Measurements from ENCODE around the gene ATG13. TPM values are rescaled to one million over a fixed set of nuclear protein-coding genes. Genes with fewer than 3 reads are reported as not detected.

ATG13 gene
- total RNA-seq, 1 donor from 2014 or later = 67.3 TPM

DNA sequence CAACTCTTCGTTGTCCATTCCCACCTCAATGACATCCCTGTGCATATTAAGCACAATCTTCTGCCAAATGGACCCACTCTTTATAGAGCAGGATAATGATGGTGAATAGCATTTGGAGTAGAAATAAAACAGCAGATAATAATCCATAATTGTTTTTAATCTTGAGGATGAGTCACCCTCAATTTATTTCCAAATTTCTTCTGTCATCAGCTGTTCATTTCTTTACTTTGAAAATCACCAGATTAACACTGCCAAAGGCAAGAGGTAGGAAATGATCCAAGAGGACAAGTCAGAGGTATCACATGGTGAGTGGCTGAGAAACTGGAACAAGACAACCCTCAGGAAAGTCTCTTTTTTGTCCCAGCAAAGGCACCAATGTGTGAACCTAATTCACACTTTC is 16.2 kb upstream of the ATG13 start:
- TF ChIP-seq, protein P1, sequence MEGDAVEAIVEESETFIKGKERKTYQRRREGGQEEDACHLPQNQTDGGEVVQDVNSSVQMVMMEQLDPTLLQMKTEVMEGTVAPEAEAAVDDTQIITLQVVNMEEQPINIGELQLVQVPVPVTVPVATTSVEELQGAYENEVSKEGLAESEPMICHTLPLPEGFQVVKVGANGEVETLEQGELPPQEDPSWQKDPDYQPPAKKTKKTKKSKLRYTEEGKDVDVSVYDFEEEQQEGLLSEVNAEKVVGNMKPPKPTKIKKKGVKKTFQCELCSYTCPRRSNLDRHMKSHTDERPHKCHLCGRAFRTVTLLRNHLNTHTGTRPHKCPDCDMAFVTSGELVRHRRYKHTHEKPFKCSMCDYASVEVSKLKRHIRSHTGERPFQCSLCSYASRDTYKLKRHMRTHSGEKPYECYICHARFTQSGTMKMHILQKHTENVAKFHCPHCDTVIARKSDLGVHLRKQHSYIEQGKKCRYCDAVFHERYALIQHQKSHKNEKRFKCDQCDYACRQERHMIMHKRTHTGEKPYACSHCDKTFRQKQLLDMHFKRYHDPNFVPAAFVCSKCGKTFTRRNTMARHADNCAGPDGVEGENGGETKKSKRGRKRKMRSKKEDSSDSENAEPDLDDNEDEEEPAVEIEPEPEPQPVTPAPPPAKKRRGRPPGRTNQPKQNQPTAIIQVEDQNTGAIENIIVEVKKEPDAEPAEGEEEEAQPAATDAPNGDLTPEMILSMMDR (conservative IDR thresholded peaks at IDR 0.05) = no peak
- H3K4me3 Mint-ChIP-seq = no peak overlapping the region
- no peak overlapping the region for H3K27ac Mint-ChIP-seq
- no peaks in the 10 kb centered on the region for H3K27me3 Mint-ChIP-seq
- no peak for DNase-seq (ENCODE audit: extremely low spot score, unreplicated experiment)
- H3K4me1 Mint-ChIP-seq (ENCODE audit: unreplicated experiment) = no peaks in the 10 kb centered on the region
- no peaks in the 10 kb centered on the region for H3K9me3 Mint-ChIP-seq
- H3K36me3 Mint-ChIP-seq = peaks cover 5% of the 10 kb centered on the region

DNA sequence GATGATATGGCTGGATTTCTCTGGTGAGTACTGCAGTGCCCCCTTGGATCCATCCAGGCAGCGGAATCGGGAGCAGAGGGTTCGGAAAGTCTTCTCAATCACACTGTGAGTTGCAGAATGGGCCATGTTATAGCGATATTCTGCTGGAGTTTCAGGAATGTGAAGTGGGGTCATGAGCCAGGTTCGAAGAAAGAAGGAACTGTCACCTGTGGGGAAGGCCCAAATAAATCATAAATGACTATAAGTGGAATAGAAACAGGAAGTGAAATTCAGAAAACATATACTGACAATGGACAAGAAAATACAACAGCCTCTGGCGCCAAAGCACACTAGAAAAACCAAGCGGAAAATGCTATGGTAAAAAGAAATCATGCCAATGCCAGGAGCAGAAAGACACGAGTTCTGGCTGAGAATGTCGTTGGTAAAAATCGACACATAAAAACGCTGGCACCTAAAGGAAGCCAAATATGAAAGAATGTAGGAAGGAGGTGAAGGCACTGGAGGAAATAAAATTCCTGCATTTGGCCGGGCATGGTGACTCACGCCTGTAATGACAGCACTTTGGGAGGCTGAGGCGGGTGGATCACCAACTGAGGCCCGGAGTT is 13.5 kb upstream of the ATG13 start:
- DNase-seq (ENCODE audit: extremely low spot score, unreplicated experiment) = no peak
- H3K4me1 Mint-ChIP-seq (ENCODE audit: unreplicated experiment) = no peaks in the 10 kb centered on the region
- no peak overlapping the region for H3K27ac Mint-ChIP-seq
- no peaks in the 10 kb centered on the region for H3K9me3 Mint-ChIP-seq
- H3K4me3 Mint-ChIP-seq = no peak overlapping the region
- TF ChIP-seq, protein P1 (conservative IDR thresholded peaks at IDR 0.05) = no peak
- peaks cover 5% of the 10 kb centered on the region for H3K36me3 Mint-ChIP-seq
- H3K27me3 Mint-ChIP-seq = no peaks in the 10 kb centered on the region

DNA sequence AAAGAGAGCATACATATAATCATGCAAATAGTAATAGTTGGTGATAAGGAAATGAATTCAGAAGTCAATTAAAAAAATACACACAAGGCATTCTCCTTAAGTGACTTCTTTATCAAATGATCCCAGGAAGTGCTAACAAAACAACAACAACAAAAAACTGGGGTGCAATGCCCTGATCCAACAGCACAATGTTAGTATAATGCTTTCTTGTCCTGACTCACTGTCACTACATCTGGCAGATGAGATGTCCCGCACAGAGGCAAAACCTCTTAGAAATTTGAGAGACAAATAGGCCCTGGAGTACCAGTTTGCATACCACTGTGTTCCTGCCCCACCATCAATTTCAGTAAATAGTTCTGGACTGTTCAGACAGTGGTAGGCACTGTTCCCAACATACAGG is 12.6 kb upstream of the ATG13 start:
- H3K27me3 Mint-ChIP-seq = no peaks in the 10 kb centered on the region
- H3K27ac Mint-ChIP-seq = no peak overlapping the region
- no peaks in the 10 kb centered on the region for H3K9me3 Mint-ChIP-seq
- no peak for DNase-seq (ENCODE audit: extremely low spot score, unreplicated experiment)
- H3K4me3 Mint-ChIP-seq = no peak overlapping the region
- TF ChIP-seq, protein P1 (conservative IDR thresholded peaks at IDR 0.05) = no peak
- no peaks in the 10 kb centered on the region for H3K4me1 Mint-ChIP-seq (ENCODE audit: unreplicated experiment)
- peaks cover 5% of the 10 kb centered on the region for H3K36me3 Mint-ChIP-seq

DNA sequence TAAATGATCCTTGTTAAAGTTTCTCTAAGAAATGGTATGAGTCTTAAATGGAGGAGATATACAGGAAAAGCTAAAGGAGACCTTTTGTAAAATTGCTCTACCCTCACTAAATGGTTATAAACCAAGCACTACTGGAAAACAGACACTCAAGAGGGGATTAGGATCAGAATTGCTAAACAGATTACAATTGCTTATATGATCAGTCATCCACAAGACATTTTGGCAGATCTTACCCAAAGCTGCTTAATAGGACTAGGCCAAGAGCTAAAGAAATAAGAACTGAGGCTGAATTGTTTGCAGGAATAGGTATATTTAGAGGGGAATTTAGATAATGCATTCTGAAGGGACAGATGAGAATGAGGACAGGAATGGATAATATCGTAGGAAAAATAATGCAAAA is 9.8 kb upstream of the ATG13 start:
- Mint-ChIP-seq H3K27me3 (no peaks in the 10 kb centered on the region), H3K36me3 (peaks cover 5% of the 10 kb centered on the region), H3K27ac (no peak overlapping the region)

DNA sequence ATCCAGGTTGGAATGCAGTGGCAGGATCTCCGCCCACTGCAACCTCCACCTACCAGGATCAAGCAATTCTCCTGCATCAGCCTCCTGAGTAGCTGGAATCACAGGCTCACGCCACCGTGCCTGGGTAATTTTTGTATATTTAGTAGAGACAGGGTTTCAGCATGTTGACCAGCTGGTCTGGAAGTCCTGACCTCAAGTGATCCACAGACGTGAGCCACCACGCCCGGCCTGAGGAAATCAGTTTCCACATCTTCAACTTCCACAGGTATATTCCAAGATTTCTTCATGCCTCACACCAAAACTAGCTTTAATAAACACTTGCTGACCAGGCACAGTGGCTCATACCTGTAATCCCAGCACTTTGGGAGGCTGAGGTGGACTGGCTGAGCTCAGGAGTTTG is 8.0 kb upstream of the ATG13 start:
- DNase-seq (ENCODE audit: extremely low spot score, unreplicated experiment) = no peak
- Mint-ChIP-seq H3K27ac (no peak overlapping the region), H3K4me1 (ENCODE audit: unreplicated experiment) (no peaks in the 10 kb centered on the region), H3K36me3 (no peaks in the 10 kb centered on the region), H3K4me3 (no peak overlapping the region), H3K9me3 (no peaks in the 10 kb centered on the region), H3K27me3 (no peaks in the 10 kb centered on the region)
- TF ChIP-seq, protein P1 (conservative IDR thresholded peaks at IDR 0.05) = no peak

More for the DNA sequence above, 9.8 kb upstream of the ATG13 start:
- no peak overlapping the region for H3K4me3 Mint-ChIP-seq
- TF ChIP-seq, protein P1 (conservative IDR thresholded peaks at IDR 0.05) = no peak
- DNase-seq (ENCODE audit: extremely low spot score, unreplicated experiment) = no peak
- H3K4me1 Mint-ChIP-seq (ENCODE audit: unreplicated experiment) = no peaks in the 10 kb centered on the region
- no peaks in the 10 kb centered on the region for H3K9me3 Mint-ChIP-seq

Data from type B pancreatic cell (in vitro differentiated cells).